GM19372 (cell line): ENCODE data around the gene SF3B4.
"Not testable (repeated sequence)": the region's sequence is repeated elsewhere in the genome, so short reads cannot be mapped to it uniquely, and the experiment has no call there.

ENCODE experiments used
- ATAC-seq: cut with Tn5 transposase; IDR thresholded peaks from one replicate; pipeline ENCODE4 v1.9.1; 2021; ENCODE audit warnings: mild to moderate bottlenecking, low read depth, moderate library complexity; ENCODE audit not compliant: unreplicated experiment

Gene SF3B4

GRCh38 chr1:149888999-149889289, 38.7 kb downstream of the SF3B4 start:
- no peak for ATAC-seq

- peak; percentile 9 for ATAC-seq
These were observed 39.2 kb downstream of the SF3B4 start for GRCh38 chr1:149888247-149888998.

- ATAC-seq: peak; percentile 32
These were observed 40.0 kb downstream of the SF3B4 start for GRCh38 chr1:149887456-149888246.

- peak; percentile 0 for ATAC-seq
These were observed 40.5 kb downstream of the SF3B4 start for GRCh38 chr1:149887196-149887455.

- peak; percentile 53 for ATAC-seq
These were observed 41.0 kb downstream of the SF3B4 start for GRCh38 chr1:149886396-149887195.

- ATAC-seq: not testable (repeated sequence)
These were observed 41.5 kb downstream of the SF3B4 start for GRCh38 chr1:149886121-149886395.

- no peak for ATAC-seq
These were observed 42.1 kb downstream of the SF3B4 start for GRCh38 chr1:149885339-149886120.

- no peak for ATAC-seq
These were observed 42.9 kb downstream of the SF3B4 start for GRCh38 chr1:149884433-149885338.

GRCh38 chr1:149883598-149884247, 43.9 kb downstream of the SF3B4 start:
- ATAC-seq: no peak

GRCh38 chr1:149881876-149882275, 45.7 kb downstream of the SF3B4 start:
- ATAC-seq: no peak

GRCh38 chr1:149879556-149879955, 48.0 kb downstream of the SF3B4 start:
- ATAC-seq: no peak

- ATAC-seq: no peak
These were observed 50.2 kb downstream of the SF3B4 start for GRCh38 chr1:149877211-149877946.
